Adrenal gland (tissue), 12 donors: ENCODE measurements around the gene BRSK1. TPM values are rescaled to one million over a fixed set of nuclear protein-coding genes. Genes with fewer than 3 reads are reported as not detected.
A peak's percentile ranks its signal among the peaks of the same experiment; 100 is the strongest.

Source experiments
- DNase-seq, 7 donors: peaks; one replicate each; pipeline ENCODE4 v3.0.0-alpha.2; 2019 to 2020
- H3K27ac ChIP-seq, 5 donors: fragments of 200-600 bp; sonication (generic) in 4 of 5; 1 replicate in 3 of 5; 2 replicates in 2 of 5; pipeline versions ENCODE4 v1.5.1 to v1.8.0; 2016 to 2020; ENCODE audit warnings: mild to moderate bottlenecking in 1 of 5
- H3K27me3 ChIP-seq: fragments of 200-600 bp; 2 replicates; pipeline ENCODE4 v1.8.0; 2021
- H3K36me3 ChIP-seq, 2 donors: fragments of 200-600 bp; replicated peaks in 1 of 2; 1 replicate in 1 of 2; 2 replicates in 1 of 2; pipeline versions ENCODE4 v1.5.1 to v1.8.0; 2018 to 2022
- H3K4me1 ChIP-seq, 2 donors: fragments of 200-600 bp; replicated peaks in 1 of 2; 1 replicate in 1 of 2; 2 replicates in 1 of 2; pipeline versions ENCODE4 v1.5.1 to v1.8.0; 2018 to 2021
- H3K4me3 ChIP-seq, 4 donors: fragments of 200-600 bp; sonication (generic) in 3 of 4; one replicate each; pipeline ENCODE4 v1.5.1; 2016 to 2018
- H3K9me3 ChIP-seq, 3 donors: fragments of 200-600 bp; sonication (generic) in 1 of 3; replicated peaks in 1 of 3; 1 replicate in 2 of 3; 2 replicates in 1 of 3; pipeline versions ENCODE4 v1.5.1 to v1.8.0; 2016 to 2021
- CTCF ChIP-seq, 6 experiments: fragments of 450-650 bp in 4 of 6; fragments of 200-600 bp in 2 of 6; sonication (generic) in 1 of 6; IDR thresholded peaks; 1 replicate in 5 of 6; 2 replicates in 1 of 6; pipeline versions ENCODE4 v1.5.1 to v1.8.0; 2016 to 2021; ENCODE audit warnings: antibody characterized with exemption in 6 of 6, mild to moderate bottlenecking in 2 of 6, moderate library complexity in 1 of 6
- POLR2A ChIP-seq, 2 donors: fragments of 450-650 bp; IDR thresholded peaks; one replicate each; pipeline ENCODE4 v1.6.1; 2017; ENCODE audit warnings: antibody characterized with exemption in 2 of 2, mild to moderate bottlenecking in 2 of 2, moderate library complexity in 1 of 2
- WGBS, 4 donors: extraction: QIAGEN DNeasy Blood & Tissue Kit in 2 of 4; methylation state at CpG; one replicate each; pipeline versions ENCODE4 v1.1.5 to v1.1.7; 2013 to 2017; 5-methylcytosine and 5-hydroxymethylcytosine counted together
- intact Hi-C, 2 donors: fragments of 100-400 bp; cut with DNase I; formaldehyde crosslinking; loops; one replicate each; pipeline versions ENCODE4 v1.14.1 to v1.15.0; 2022 to 2023
- polyA plus RNA-seq, 3 donors: library from polyadenylated mRNA; stranded (reverse); fragments of 200-250 nt in 2 of 3; fragments of 350-450 nt in 1 of 3; fragmentation: Illumina TruSeq in 1 of 3; extraction: RNeasy Lipid Tissue Mini Kit (QIAGEN cat#74804) in 1 of 3; gene quantifications; one replicate each; pipeline ENCODE4 v1.2.3, GENCODE V29; 2013 to 2014
- total RNA-seq, 9 donors: library from RNA; depleted of rRNA in 4 of 9; stranded (reverse); fragments of >200 nt in 4 of 9; fragments of 120-200 nt in 1 of 9; fragmentation: NEBNext Ultra II Directional in 1 of 9; extraction: Animal tissue kit (Norgen Biotek cat#: 25700) in 1 of 9; gene quantifications; one replicate each; pipeline versions ENCODE4 v1.1.0 to v1.2.4, GENCODE V29; 2013 to 2023
- donor health status: healthy with polysubstance abuse.
- donor health status: Bipolar disorder and iron deficiency.
- donor health status: DM: yes; HTN: yes; CAD: no.
- donor health status: DM: no; HTN: no; CAD: no.
- donor health status: DM: no; HTN: no; CAD: no.
- donor health status: DM: yes; HTN: yes; CAD: no.

BRSK1 gene
- total and polyA plus RNA-seq, 12 donors: 2.0 to 64.3 (median 13.6) TPM

GRCh38 chr19:55279340-55279739 lies 4.5 kb upstream of the BRSK1 start:
- H3K27ac ChIP-seq: peak overlapping the region in 3 of 5 donors; percentile 38 to 87 (median 84)
- intact Hi-C loops: no loop called here

GRCh38 chr19:55279770-55280643 lies 3.8 kb upstream of the BRSK1 start, which contains the start of gene HSPBP1:
Gene HSPBP1 (minus strand): TSS chr19:55280110. CDS start chr19:55279608, 502 bp downstream.
- 3 to 7% (median 5%) methylated on average over 22 to 52 of the region's 52 CpGs for WGBS, 4 donors
- TF ChIP-seq POLR2A (IDR thresholded peaks at IDR 0.05) (peak; percentile 20 to 27), CTCF (IDR thresholded peaks at IDR 0.05) (no peak)
- H3K4me3 ChIP-seq: peak within 1 kb of the TSS; percentile 65 to 94 (median 68)
- H3K9me3 ChIP-seq: no peaks in the 10 kb centered on the region
- DNase-seq: peak; percentile 91 to 97 (median 94)
- intact Hi-C loops: no loop called here
- H3K27me3 ChIP-seq: no peaks in the 10 kb centered on the region
- peaks cover 0 to 7% of the 10 kb centered on the region in 2 donors for H3K36me3 ChIP-seq
- H3K4me1 ChIP-seq: peaks cover 6 to 14% of the 10 kb centered on the region in 2 donors
- H3K27ac ChIP-seq: peak within 1 kb of the TSS; percentile 35 to 87 (median 53)

More at GRCh38 chr19:55279340-55279739, 4.5 kb upstream of the BRSK1 start:
- 5 to 7% (median 7%) methylated on average over 10 to 23 of the region's 23 CpGs for WGBS, 4 donors
- Histone ChIP-seq H3K4me1 (peaks cover 6 to 14% of the 10 kb centered on the region in 2 donors), H3K27me3 (no peaks in the 10 kb centered on the region), H3K4me3 (peak overlapping the region in 3 of 4 donors; percentile 67 to 94 (median 69)), H3K36me3 (peaks cover 0 to 8% of the 10 kb centered on the region in 2 donors), H3K9me3 (no peaks in the 10 kb centered on the region)
- TF ChIP-seq POLR2A (IDR thresholded peaks at IDR 0.05) (no peak), CTCF (IDR thresholded peaks at IDR 0.05) (no peak)
- no peak for DNase-seq

- no peaks in the 10 kb centered on the region for H3K9me3 ChIP-seq
- no peaks in the 10 kb centered on the region for H3K27me3 ChIP-seq
- no peak for TF ChIP-seq CTCF (IDR thresholded peaks at IDR 0.05)
- TF ChIP-seq POLR2A (IDR thresholded peaks at IDR 0.05): no peak
- WGBS, 4 donors: 20 to 80% (median 40%) methylated on average over 1 to 16 of the region's 16 CpGs
- DNase-seq: no peak
- peaks cover under 1 to 7% of the 10 kb centered on the region in 2 donors for H3K4me1 ChIP-seq
- peak overlapping the region in 3 of 5 donors; percentile 9 to 86 (median 72) for H3K27ac ChIP-seq
- intact Hi-C loops: no loop called here
- H3K4me3 ChIP-seq: peak overlapping the region in 2 of 4 donors; percentile 32 to 72
- H3K36me3 ChIP-seq: no peaks in the 10 kb centered on the region
Observed at GRCh38 chr19:55284405-55285058, 735 bp downstream of the BRSK1 start.
